Mesothelial cell of epicardium (in vitro differentiated cells): ENCODE measurements around the gene EDIL3. TPM values are rescaled to one million over a fixed set of nuclear protein-coding genes. Genes with fewer than 3 reads are reported as not detected.

Experiments
- DNase-seq, 2 experiments: peaks; one replicate each; pipeline ENCODE4 v3.0.0; 2021; ENCODE audit warnings: low spot score in 2 of 2; ENCODE audit not compliant: unreplicated experiment in 2 of 2
- H3K27ac Mint-ChIP-seq: 2 replicates; pipeline ENCODE4 v1.8.0; 2021; ENCODE audit warnings: mixed read lengths
- H3K27me3 Mint-ChIP-seq: 2 replicates; pipeline ENCODE4 v1.8.0; 2021; ENCODE audit warnings: low read depth, mixed read lengths
- H3K36me3 Mint-ChIP-seq: 2 replicates; pipeline ENCODE4 v1.8.0; 2021; ENCODE audit warnings: mixed read lengths
- H3K4me1 Mint-ChIP-seq: 2 replicates; pipeline ENCODE4 v1.8.0; 2021; ENCODE audit warnings: mixed read lengths
- H3K4me3 Mint-ChIP-seq: 2 replicates; pipeline ENCODE4 v1.8.0; 2021; ENCODE audit warnings: mild to moderate bottlenecking, moderate library complexity, mixed read lengths
- H3K9me3 Mint-ChIP-seq: 2 replicates; pipeline ENCODE4 v1.8.0; 2021; ENCODE audit warnings: mixed read lengths
- CTCF ChIP-seq: fragments of 200-600 bp; sonication (generic); IDR thresholded peaks from one replicate; pipeline ENCODE4 v1.5.0; 2021; ENCODE audit warnings: antibody characterized with exemption; ENCODE audit not compliant: unreplicated experiment
- total RNA-seq: library from RNA; stranded (reverse); gene quantifications from 3 replicates; pipeline ENCODE4 v1.2.1, GENCODE V29; 2021

Gene EDIL3
- total RNA-seq, 1 donor from 2014 or later = 51.3 TPM

- no peak for DNase-seq
- TF ChIP-seq CTCF = no peak
- H3K9me3 Mint-ChIP-seq = peaks cover 8% of the 10 kb centered on the region
- H3K4me1 Mint-ChIP-seq = peaks cover 2% of the 10 kb centered on the region
- H3K27me3 Mint-ChIP-seq = no peaks in the 10 kb centered on the region
- H3K27ac Mint-ChIP-seq = no peak overlapping the region
- H3K36me3 Mint-ChIP-seq = no peaks in the 10 kb centered on the region
- H3K4me3 Mint-ChIP-seq = no peak overlapping the region
Observed at GRCh38 chr5:84218546-84218945, 166.1 kb downstream of the EDIL3 start.

- DNase-seq = no peak
- Mint-ChIP-seq H3K4me3 (no peak overlapping the region), H3K36me3 (peaks cover 3% of the 10 kb centered on the region), H3K4me1 (peaks cover 2% of the 10 kb centered on the region), H3K9me3 (peaks cover 15% of the 10 kb centered on the region), H3K27me3 (no peaks in the 10 kb centered on the region), H3K27ac (no peak overlapping the region)
- TF ChIP-seq CTCF = no peak
Observed at GRCh38 chr5:84215521-84215920, 169.2 kb downstream of the EDIL3 start.

GRCh38 chr5:84213861-84214260 is 170.8 kb downstream of the EDIL3 start:
- peaks cover 2% of the 10 kb centered on the region for H3K4me1 Mint-ChIP-seq
- no peak for DNase-seq
- H3K4me3 Mint-ChIP-seq = no peak overlapping the region
- H3K9me3 Mint-ChIP-seq = peaks cover 7% of the 10 kb centered on the region
- peaks cover 3% of the 10 kb centered on the region for H3K36me3 Mint-ChIP-seq
- no peak for TF ChIP-seq CTCF
- H3K27me3 Mint-ChIP-seq = no peaks in the 10 kb centered on the region
- H3K27ac Mint-ChIP-seq = no peak overlapping the region

- DNase-seq = no peak
- H3K9me3 Mint-ChIP-seq = peaks cover 7% of the 10 kb centered on the region
- no peaks in the 10 kb centered on the region for H3K27me3 Mint-ChIP-seq
- H3K36me3 Mint-ChIP-seq = peaks cover 3% of the 10 kb centered on the region
- H3K27ac Mint-ChIP-seq = no peak overlapping the region
- no peak overlapping the region for H3K4me3 Mint-ChIP-seq
- peaks cover 2% of the 10 kb centered on the region for H3K4me1 Mint-ChIP-seq
- TF ChIP-seq CTCF = no peak
Observed at GRCh38 chr5:84213212-84213611, 171.5 kb downstream of the EDIL3 start.

- no peaks in the 10 kb centered on the region for H3K9me3 Mint-ChIP-seq
- DNase-seq = no peak
- no peak overlapping the region for H3K27ac Mint-ChIP-seq
- no peak for TF ChIP-seq CTCF
- H3K27me3 Mint-ChIP-seq = no peaks in the 10 kb centered on the region
- no peak overlapping the region for H3K4me3 Mint-ChIP-seq
- no peaks in the 10 kb centered on the region for H3K36me3 Mint-ChIP-seq
- H3K4me1 Mint-ChIP-seq = peaks cover 4% of the 10 kb centered on the region
Observed at GRCh38 chr5:84204772-84205171, 179.9 kb downstream of the EDIL3 start.

GRCh38 chr5:84202136-84202535 is 182.5 kb downstream of the EDIL3 start:
- TF ChIP-seq CTCF = no peak
- H3K9me3 Mint-ChIP-seq = peaks cover 1% of the 10 kb centered on the region
- no peak for DNase-seq
- no peaks in the 10 kb centered on the region for H3K27me3 Mint-ChIP-seq
- H3K27ac Mint-ChIP-seq = no peak overlapping the region
- no peak overlapping the region for H3K4me3 Mint-ChIP-seq
- H3K36me3 Mint-ChIP-seq = no peaks in the 10 kb centered on the region
- peaks cover 4% of the 10 kb centered on the region for H3K4me1 Mint-ChIP-seq
